T follicular helper cell (primary cell): ENCODE results near the gene NEK1.
"Not testable (repeated sequence)": the region's sequence is repeated elsewhere in the genome, so short reads cannot be mapped to it uniquely, and the experiment has no call there.

Experiments used
- DNase-seq: peaks from one replicate; pipeline ENCODE4 v3.0.0-alpha.2; 2020; ENCODE audit warnings: low read depth

The NEK1 gene

GRCh38 chr4:169594560-169595195, 17.7 kb downstream of the NEK1 start:
- no peak for DNase-seq

- no peak for DNase-seq
Observed at GRCh38 chr4:169593050-169593560, 19.3 kb downstream of the NEK1 start.

- DNase-seq, result no peak
Observed at GRCh38 chr4:169583563-169583962, 28.8 kb downstream of the NEK1 start.

GRCh38 chr4:169582706-169583105, 29.7 kb downstream of the NEK1 start:
- DNase-seq, result no peak

- no peak for DNase-seq
Observed at GRCh38 chr4:169582203-169582602, 30.2 kb downstream of the NEK1 start.

- DNase-seq, result no peak
Observed at GRCh38 chr4:169573889-169574288, 38.5 kb downstream of the NEK1 start.

GRCh38 chr4:169571435-169571834, 40.9 kb downstream of the NEK1 start:
- no peak for DNase-seq

GRCh38 chr4:169571012-169571411, 41.4 kb downstream of the NEK1 start:
- not testable (repeated sequence) for DNase-seq

- not testable (repeated sequence) for DNase-seq
Observed at GRCh38 chr4:169570266-169570665, 42.1 kb downstream of the NEK1 start.

GRCh38 chr4:169569188-169569587, 43.2 kb downstream of the NEK1 start:
- DNase-seq, result not testable (repeated sequence)

GRCh38 chr4:169567916-169568315, 44.5 kb downstream of the NEK1 start:
- DNase-seq, result no peak

GRCh38 chr4:169566021-169566818, 46.2 kb downstream of the NEK1 start:
- no peak for DNase-seq

- DNase-seq, result no peak
Observed at GRCh38 chr4:169565606-169566005, 46.8 kb downstream of the NEK1 start.

- DNase-seq, result no peak
Observed at GRCh38 chr4:169557061-169557636, 55.2 kb downstream of the NEK1 start.

- not testable (repeated sequence) for DNase-seq
Observed at GRCh38 chr4:169546548-169546947, 65.8 kb downstream of the NEK1 start.

GRCh38 chr4:169540774-169541173, 71.6 kb downstream of the NEK1 start:
- DNase-seq, result no peak

GRCh38 chr4:169530048-169530447, 82.3 kb downstream of the NEK1 start:
- DNase-seq, result no peak

- DNase-seq, result no peak
Observed at GRCh38 chr4:169523796-169524195, 88.6 kb downstream of the NEK1 start.

GRCh38 chr4:169510617-169511016, 101.8 kb downstream of the NEK1 start:
- no peak for DNase-seq

- DNase-seq, result no peak
Observed at GRCh38 chr4:169506903-169507302, 105.5 kb downstream of the NEK1 start.

- not testable (repeated sequence) for DNase-seq
Observed at GRCh38 chr4:169499907-169500306, 112.5 kb downstream of the NEK1 start.

GRCh38 chr4:169494234-169494633, 118.1 kb downstream of the NEK1 start:
- DNase-seq, result not testable (repeated sequence)

GRCh38 chr4:169493164-169493524, 119.2 kb downstream of the NEK1 start:
- DNase-seq, result no peak
